Body of pancreas (tissue), 4 donors: ENCODE data around the gene LTB4R. TPM values are rescaled to one million over a fixed set of nuclear protein-coding genes. Genes with fewer than 3 reads are reported as not detected.

ENCODE experiments used
- ATAC-seq: fragments of 150-250 bp; one replicate; pipeline ENCODE4 v1.9.1; 2016
- DNase-seq, 4 donors: peaks; one replicate each; pipeline ENCODE4 v3.0.0-alpha.2; 2019
- H3K27ac ChIP-seq, 4 donors: fragments of 200-600 bp; sonication (generic); 1 replicate in 3 of 4; 2 replicates in 1 of 4; pipeline versions ENCODE4 v1.5.1 to v1.6.1; 2016 to 2019; ENCODE audit warnings: mild to moderate bottlenecking in 1 of 4, mixed read lengths in 1 of 4, moderate library complexity in 1 of 4
- H3K27me3 ChIP-seq, 2 donors: fragments of 200-600 bp; sonication (generic); one replicate each; pipeline ENCODE4 v1.6.0; 2016; ENCODE audit warnings: mild to moderate bottlenecking in 1 of 2
- H3K36me3 ChIP-seq, 2 donors: fragments of 200-600 bp; sonication (generic); replicated peaks in 1 of 2; 2 replicates each; pipeline ENCODE4 v1.5.1; 2016; ENCODE audit warnings: low read depth in 2 of 2; ENCODE audit not compliant: insufficient read depth in 1 of 2
- H3K4me1 ChIP-seq: fragments of 200-600 bp; sonication (generic); one replicate; pipeline ENCODE4 v1.6.0; 2016
- H3K4me3 ChIP-seq, 2 donors: fragments of 200-600 bp; sonication (generic); 1 replicate in 1 of 2; 2 replicates in 1 of 2; pipeline ENCODE4 v1.5.1; 2016 to 2019
- H3K9me3 ChIP-seq, 3 donors: fragments of 200-600 bp; sonication (generic); 1 replicate in 2 of 3; 2 replicates in 1 of 3; pipeline ENCODE4 v1.5.1; 2016
- CTCF ChIP-seq, 7 experiments: fragments of 450-650 bp in 4 of 7; fragments of 200-600 bp in 3 of 7; sonication (generic) in 3 of 7; IDR thresholded peaks; one replicate each; pipeline ENCODE4 v1.5.1; 2016 to 2019; ENCODE audit warnings: antibody characterized with exemption in 7 of 7
- POLR2A ChIP-seq, 3 donors: fragments of 450-650 bp; IDR thresholded peaks; one replicate each; pipeline ENCODE4 v1.6.1; 2016; ENCODE audit warnings: antibody characterized with exemption in 3 of 3, mild to moderate bottlenecking in 2 of 3
- WGBS, 2 donors: methylation state at CpG; one replicate each; pipeline ENCODE4 v1.1.5; 2017; 5-methylcytosine and 5-hydroxymethylcytosine counted together
- intact Hi-C: fragments of 100-400 bp; cut with DNase I; formaldehyde crosslinking; loops from one replicate; pipeline ENCODE4 v1.15.1; 2023
- total RNA-seq, 2 donors: library from RNA; depleted of rRNA; stranded (reverse); fragments of >200 nt; gene quantifications; one replicate each; pipeline ENCODE4 v1.1.0, GENCODE V29; 2016

LTB4R gene
- total RNA-seq, 2 donors from 2014 or later: 3.6 to 9.1 TPM

GRCh38 chr14:24282736-24283135 is 28.6 kb upstream of the LTB4R start:
- 56 to 63% methylated on average over 2 to 3 of the region's 3 CpGs for WGBS, 2 donors
- ATAC-seq (no peak), DNase-seq (no peak)
- TF ChIP-seq POLR2A (IDR thresholded peaks at IDR 0.05): no peak
- no peak for TF ChIP-seq CTCF (IDR thresholded peaks at IDR 0.05)
- no peak overlapping the region for H3K4me3 ChIP-seq
- no peaks in the 10 kb centered on the region for H3K9me3 ChIP-seq
- peaks cover 11% of the 10 kb centered on the region for H3K4me1 ChIP-seq
- no peaks in the 10 kb centered on the region for H3K36me3 ChIP-seq
- intact Hi-C loops: no loop called here
- no peaks in the 10 kb centered on the region for H3K27me3 ChIP-seq
- H3K27ac ChIP-seq: no peak overlapping the region

GRCh38 chr14:24283796-24284460 is 27.4 kb upstream of the LTB4R start:
- Histone ChIP-seq H3K4me1 (peaks cover 7% of the 10 kb centered on the region), H3K27me3 (no peaks in the 10 kb centered on the region), H3K27ac (no peak overlapping the region), H3K9me3 (no peaks in the 10 kb centered on the region), H3K36me3 (no peaks in the 10 kb centered on the region), H3K4me3 (no peak overlapping the region)
- intact Hi-C loops: no loop called here
- ATAC-seq (no peak), DNase-seq (no peak)
- TF ChIP-seq POLR2A (IDR thresholded peaks at IDR 0.05) (no peak), CTCF (IDR thresholded peaks at IDR 0.05) (no peak)
- 89 to 94% methylated on average over 5 of the region's 5 CpGs for WGBS, 2 donors

- no peak overlapping the region for H3K27ac ChIP-seq
- no peak for ATAC-seq
- H3K36me3 ChIP-seq: no peaks in the 10 kb centered on the region
- peaks cover under 1% of the 10 kb centered on the region for H3K4me1 ChIP-seq
- TF ChIP-seq CTCF (IDR thresholded peaks at IDR 0.05): no peak
- intact Hi-C loops: loop anchor here (5.0 kb wide), 1 partner anchor 32 kb away; no protein-coding TSS in a partner anchor
- no peaks in the 10 kb centered on the region for H3K9me3 ChIP-seq
- DNase-seq: no peak
- 72 to 77% methylated on average over 11 of the region's 11 CpGs for WGBS, 2 donors
- no peaks in the 10 kb centered on the region for H3K27me3 ChIP-seq
- H3K4me3 ChIP-seq: no peak overlapping the region
These were observed 26.7 kb upstream of the LTB4R start for GRCh38 chr14:24284501-24285035.

GRCh38 chr14:24285351-24285750 is 26.0 kb upstream of the LTB4R start:
- Histone ChIP-seq H3K36me3 (no peaks in the 10 kb centered on the region), H3K4me1 (no peaks in the 10 kb centered on the region), H3K27me3 (no peaks in the 10 kb centered on the region), H3K9me3 (no peaks in the 10 kb centered on the region), H3K4me3 (no peak overlapping the region), H3K27ac (no peak overlapping the region)
- intact Hi-C loops: loop anchor here (5.0 kb wide), 1 partner anchor 33 kb away; no protein-coding TSS in a partner anchor
- ATAC-seq: no peak
- TF ChIP-seq CTCF (IDR thresholded peaks at IDR 0.05): no peak
- no peak for TF ChIP-seq POLR2A (IDR thresholded peaks at IDR 0.05)
- 73 to 74% methylated on average over 4 of the region's 4 CpGs for whole genome bisulfite sequencing, 2 donors
- DNase-seq: no peak

GRCh38 chr14:24286996-24287395 is 24.3 kb upstream of the LTB4R start:
- TF ChIP-seq CTCF (IDR thresholded peaks at IDR 0.05) (no peak), POLR2A (IDR thresholded peaks at IDR 0.05) (no peak)
- WGBS, 2 donors: 90 to 97% methylated on average over 4 to 5 of the region's 5 CpGs
- DNase-seq: no peak
- Histone ChIP-seq H3K9me3 (no peaks in the 10 kb centered on the region), H3K4me1 (no peaks in the 10 kb centered on the region), H3K27me3 (no peaks in the 10 kb centered on the region), H3K36me3 (peaks cover 0 to 6% of the 10 kb centered on the region in 2 donors), H3K4me3 (no peak overlapping the region), H3K27ac (no peak overlapping the region)
- no peak for ATAC-seq
- intact Hi-C loops: loop anchor here (5.0 kb wide), 1 partner anchor 35 kb away; no protein-coding TSS in a partner anchor
